NCI-H146 (cell line): ENCODE results near the gene MMP17.
"Not testable (repeated sequence)": the region's sequence is repeated elsewhere in the genome, so short reads cannot be mapped to it uniquely, and the experiment has no call there.

Experiments
- DNase-seq: peaks from one replicate; lab custom pipeline; 2025; lab: John Stamatoyannopoulos, UW

The MMP17 gene

GRCh38 chr12:131865180-131865875, 37.1 kb downstream of the MMP17 start:
- peak; percentile 13 for DNase-seq

- DNase-seq, result no peak
Observed at GRCh38 chr12:131867471-131867870, 39.3 kb downstream of the MMP17 start.

- no peak for DNase-seq
Observed at GRCh38 chr12:131867891-131868675, 39.9 kb downstream of the MMP17 start.

- DNase-seq, result peak; percentile 78
Observed at GRCh38 chr12:131869871-131870418, 41.8 kb downstream of the MMP17 start.

- no peak for DNase-seq
Observed at GRCh38 chr12:131871677-131872076, 43.5 kb downstream of the MMP17 start.

- no peak for DNase-seq
Observed at GRCh38 chr12:131872154-131873051, 44.2 kb downstream of the MMP17 start.

- no peak for DNase-seq
Observed at GRCh38 chr12:131873293-131873692, 45.1 kb downstream of the MMP17 start.

- DNase-seq, result not testable (repeated sequence)
Observed at GRCh38 chr12:131874972-131875371, 46.8 kb downstream of the MMP17 start.

- DNase-seq, result not testable (repeated sequence)
Observed at GRCh38 chr12:131877216-131877615, 49.0 kb downstream of the MMP17 start.

GRCh38 chr12:131878436-131878835, 50.2 kb downstream of the MMP17 start:
- not testable (repeated sequence) for DNase-seq

- DNase-seq, result no peak
Observed at GRCh38 chr12:131882804-131883520, 54.8 kb downstream of the MMP17 start.

- DNase-seq, result no peak
Observed at GRCh38 chr12:131883521-131883900, 55.3 kb downstream of the MMP17 start.

- DNase-seq, result not testable (repeated sequence)
Observed at GRCh38 chr12:131885076-131885475, 56.9 kb downstream of the MMP17 start.

GRCh38 chr12:131885543-131886057, 57.4 kb downstream of the MMP17 start:
- DNase-seq, result no peak

GRCh38 chr12:131891722-131892121, 63.5 kb downstream of the MMP17 start:
- DNase-seq, result not testable (repeated sequence)

- DNase-seq, result peak; percentile 10
Observed at GRCh38 chr12:131892711-131893604, 64.8 kb downstream of the MMP17 start.

GRCh38 chr12:131893605-131894312, 65.6 kb downstream of the MMP17 start:
- no peak for DNase-seq

GRCh38 chr12:131894313-131894860, 66.2 kb downstream of the MMP17 start, which contains the start of gene ULK1:
ULK1 (plus strand) TSS chr12:131894622; CDS start chr12:131895002, 380 bp downstream.
- peak; percentile 96 for DNase-seq
